ENCODE results near the gene LAMTOR4.

The LAMTOR4 gene

GRCh38 chr7:100148559-100149328 lies at the start of gene LAMTOR4:
Gene LAMTOR4 (plus strand): TSS chr7:100148918. CDS start chr7:100148973, 55 bp downstream.
- Histone ChIP-seq H3K4me1 (ENCODE audit: control insufficient read depth, low read depth, low read length) (peaks cover 10% of the 10 kb centered on the region), H3K27ac (ENCODE audit: low read length) (peak within 1 kb of the TSS; percentile 67), H3K36me3 (ENCODE audit: control insufficient read depth, low read depth, low read length) (peaks cover 3% of the 10 kb centered on the region), H3K9me3 (ENCODE audit: control insufficient read depth, low read depth, low read length) (no peaks in the 10 kb centered on the region), H3K27me3 (ENCODE audit: control insufficient read depth, insufficient read depth, low read length) (no peaks in the 10 kb centered on the region), H3K4me3 (ENCODE audit: low read length) (peak within 1 kb of the TSS; percentile 94), H3K9ac (ENCODE audit: low read length) (peak within 1 kb of the TSS; percentile 77)

GRCh38 chr7:100099452-100099851 lies 49.3 kb upstream of the LAMTOR4 start:
- Histone ChIP-seq H3K4me3 (ENCODE audit: low read length) (peak overlapping the region; percentile 97), H3K4me1 (ENCODE audit: control insufficient read depth, low read depth, low read length) (peaks cover 5% of the 10 kb centered on the region), H3K36me3 (ENCODE audit: control insufficient read depth, low read depth, low read length) (peaks cover 57% of the 10 kb centered on the region), H3K27me3 (ENCODE audit: control insufficient read depth, insufficient read depth, low read length) (no peaks in the 10 kb centered on the region), H3K9ac (ENCODE audit: low read length) (peak overlapping the region; percentile 100), H3K27ac (ENCODE audit: low read length) (peak overlapping the region; percentile 99), H3K9me3 (ENCODE audit: control insufficient read depth, low read depth, low read length) (no peaks in the 10 kb centered on the region)

- Histone ChIP-seq H3K27ac (ENCODE audit: low read length) (peak overlapping the region; percentile 99), H3K36me3 (ENCODE audit: control insufficient read depth, low read depth, low read length) (peaks cover 52% of the 10 kb centered on the region), H3K4me1 (ENCODE audit: control insufficient read depth, low read depth, low read length) (peaks cover 5% of the 10 kb centered on the region), H3K9ac (ENCODE audit: low read length) (peak overlapping the region; percentile 100), H3K27me3 (ENCODE audit: control insufficient read depth, insufficient read depth, low read length) (no peaks in the 10 kb centered on the region), H3K4me3 (ENCODE audit: low read length) (peak overlapping the region; percentile 97), H3K9me3 (ENCODE audit: control insufficient read depth, low read depth, low read length) (no peaks in the 10 kb centered on the region)
Measured at GRCh38 chr7:100100420-100101015, 48.2 kb upstream of the LAMTOR4 start.

GRCh38 chr7:100101016-100101862 lies 47.5 kb upstream of the LAMTOR4 start, which contains the start of the genes AP4M1 and MCM7:
Gene AP4M1 (plus strand): TSS chr7:100101643. CDS start chr7:100101715, 72 bp downstream.
Gene MCM7 (minus strand): TSS chr7:100101397. CDS start chr7:100101294, 103 bp downstream.
- Histone ChIP-seq H3K27ac (ENCODE audit: low read length) (peak within 1 kb of the TSS; percentile 99), H3K9ac (ENCODE audit: low read length) (peak within 1 kb of the TSS; percentile 100), H3K36me3 (ENCODE audit: control insufficient read depth, low read depth, low read length) (peaks cover 51% of the 10 kb centered on the region), H3K9me3 (ENCODE audit: control insufficient read depth, low read depth, low read length) (no peaks in the 10 kb centered on the region), H3K4me1 (ENCODE audit: control insufficient read depth, low read depth, low read length) (peaks cover 5% of the 10 kb centered on the region), H3K27me3 (ENCODE audit: control insufficient read depth, insufficient read depth, low read length) (no peaks in the 10 kb centered on the region), H3K4me3 (ENCODE audit: low read length) (peak within 1 kb of the TSS; percentile 97)

- Histone ChIP-seq H3K4me1 (ENCODE audit: control insufficient read depth, low read depth, low read length) (peaks cover 5% of the 10 kb centered on the region), H3K9ac (ENCODE audit: low read length) (no peak overlapping the region), H3K36me3 (ENCODE audit: control insufficient read depth, low read depth, low read length) (peaks cover 46% of the 10 kb centered on the region), H3K27ac (ENCODE audit: low read length) (no peak overlapping the region), H3K4me3 (ENCODE audit: low read length) (peak overlapping the region; percentile 97), H3K9me3 (ENCODE audit: control insufficient read depth, low read depth, low read length) (no peaks in the 10 kb centered on the region), H3K27me3 (ENCODE audit: control insufficient read depth, insufficient read depth, low read length) (no peaks in the 10 kb centered on the region)
Measured at GRCh38 chr7:100102950-100103840, 45.5 kb upstream of the LAMTOR4 start.

GRCh38 chr7:100105534-100105933 lies 43.2 kb upstream of the LAMTOR4 start:
- Histone ChIP-seq H3K27me3 (ENCODE audit: control insufficient read depth, insufficient read depth, low read length) (no peaks in the 10 kb centered on the region), H3K36me3 (ENCODE audit: control insufficient read depth, low read depth, low read length) (peaks cover 38% of the 10 kb centered on the region), H3K9ac (ENCODE audit: low read length) (no peak overlapping the region)

GRCh38 chr7:100106633-100107032 lies 42.1 kb upstream of the LAMTOR4 start:
- H3K36me3 ChIP-seq (ENCODE audit: control insufficient read depth, low read depth, low read length) = peaks cover 47% of the 10 kb centered on the region
- no peaks in the 10 kb centered on the region for H3K27me3 ChIP-seq (ENCODE audit: control insufficient read depth, insufficient read depth, low read length)
- H3K27ac ChIP-seq (ENCODE audit: low read length) = no peak overlapping the region
- no peaks in the 10 kb centered on the region for H3K9me3 ChIP-seq (ENCODE audit: control insufficient read depth, low read depth, low read length)
- H3K4me1 ChIP-seq (ENCODE audit: control insufficient read depth, low read depth, low read length) = peaks cover 5% of the 10 kb centered on the region
- H3K9ac ChIP-seq (ENCODE audit: low read length) = no peak overlapping the region
- H3K4me3 ChIP-seq (ENCODE audit: low read length) = no peak overlapping the region

More at GRCh38 chr7:100105534-100105933, 43.2 kb upstream of the LAMTOR4 start:
- Histone ChIP-seq H3K27ac (ENCODE audit: low read length) (no peak overlapping the region), H3K4me1 (ENCODE audit: control insufficient read depth, low read depth, low read length) (peaks cover 5% of the 10 kb centered on the region), H3K4me3 (ENCODE audit: low read length) (no peak overlapping the region), H3K9me3 (ENCODE audit: control insufficient read depth, low read depth, low read length) (no peaks in the 10 kb centered on the region)

- Histone ChIP-seq H3K9ac (ENCODE audit: low read length) (no peak overlapping the region), H3K27me3 (ENCODE audit: control insufficient read depth, insufficient read depth, low read length) (no peaks in the 10 kb centered on the region), H3K9me3 (ENCODE audit: control insufficient read depth, low read depth, low read length) (no peaks in the 10 kb centered on the region), H3K4me3 (ENCODE audit: low read length) (no peak overlapping the region), H3K27ac (ENCODE audit: low read length) (no peak overlapping the region), H3K36me3 (ENCODE audit: control insufficient read depth, low read depth, low read length) (peaks cover 53% of the 10 kb centered on the region), H3K4me1 (ENCODE audit: control insufficient read depth, low read depth, low read length) (peaks cover 5% of the 10 kb centered on the region)
Measured at GRCh38 chr7:100107125-100107737, 41.5 kb upstream of the LAMTOR4 start.

GRCh38 chr7:100107890-100108289 lies 40.8 kb upstream of the LAMTOR4 start:
- Histone ChIP-seq H3K27me3 (ENCODE audit: control insufficient read depth, insufficient read depth, low read length) (no peaks in the 10 kb centered on the region), H3K9me3 (ENCODE audit: control insufficient read depth, low read depth, low read length) (no peaks in the 10 kb centered on the region), H3K27ac (ENCODE audit: low read length) (no peak overlapping the region), H3K9ac (ENCODE audit: low read length) (no peak overlapping the region), H3K4me1 (ENCODE audit: control insufficient read depth, low read depth, low read length) (no peaks in the 10 kb centered on the region), H3K4me3 (ENCODE audit: low read length) (no peak overlapping the region), H3K36me3 (ENCODE audit: control insufficient read depth, low read depth, low read length) (peaks cover 53% of the 10 kb centered on the region)

- Histone ChIP-seq H3K27me3 (ENCODE audit: control insufficient read depth, insufficient read depth, low read length) (no peaks in the 10 kb centered on the region), H3K4me1 (ENCODE audit: control insufficient read depth, low read depth, low read length) (no peaks in the 10 kb centered on the region)
Measured at GRCh38 chr7:100109521-100110163, 39.1 kb upstream of the LAMTOR4 start.

More at GRCh38 chr7:100109521-100110163, 39.1 kb upstream of the LAMTOR4 start:
- Histone ChIP-seq H3K36me3 (ENCODE audit: control insufficient read depth, low read depth, low read length) (peaks cover 56% of the 10 kb centered on the region), H3K9me3 (ENCODE audit: control insufficient read depth, low read depth, low read length) (no peaks in the 10 kb centered on the region), H3K9ac (ENCODE audit: low read length) (no peak overlapping the region), H3K27ac (ENCODE audit: low read length) (no peak overlapping the region), H3K4me3 (ENCODE audit: low read length) (no peak overlapping the region)

All from iPS-18a (cell line).